Stimulated activated CD8-positive, alpha-beta memory T cell treated with anti-CD3 and anti-CD28 coated beads, Interleukin-4, amount 100 ng/mL, for 1 hour (primary cell): ENCODE results near the gene COBLL1.
"Not testable (repeated sequence)": the region's sequence is repeated elsewhere in the genome, so short reads cannot be mapped to it uniquely, and the experiment has no call there.

ENCODE experiments used
- DNase-seq, 2 donors: peaks; one replicate each; pipeline ENCODE4 v3.0.0-alpha.2; 2020; ENCODE audit warnings: low read depth in 2 of 2, low spot score in 1 of 2

Gene COBLL1

DNA sequence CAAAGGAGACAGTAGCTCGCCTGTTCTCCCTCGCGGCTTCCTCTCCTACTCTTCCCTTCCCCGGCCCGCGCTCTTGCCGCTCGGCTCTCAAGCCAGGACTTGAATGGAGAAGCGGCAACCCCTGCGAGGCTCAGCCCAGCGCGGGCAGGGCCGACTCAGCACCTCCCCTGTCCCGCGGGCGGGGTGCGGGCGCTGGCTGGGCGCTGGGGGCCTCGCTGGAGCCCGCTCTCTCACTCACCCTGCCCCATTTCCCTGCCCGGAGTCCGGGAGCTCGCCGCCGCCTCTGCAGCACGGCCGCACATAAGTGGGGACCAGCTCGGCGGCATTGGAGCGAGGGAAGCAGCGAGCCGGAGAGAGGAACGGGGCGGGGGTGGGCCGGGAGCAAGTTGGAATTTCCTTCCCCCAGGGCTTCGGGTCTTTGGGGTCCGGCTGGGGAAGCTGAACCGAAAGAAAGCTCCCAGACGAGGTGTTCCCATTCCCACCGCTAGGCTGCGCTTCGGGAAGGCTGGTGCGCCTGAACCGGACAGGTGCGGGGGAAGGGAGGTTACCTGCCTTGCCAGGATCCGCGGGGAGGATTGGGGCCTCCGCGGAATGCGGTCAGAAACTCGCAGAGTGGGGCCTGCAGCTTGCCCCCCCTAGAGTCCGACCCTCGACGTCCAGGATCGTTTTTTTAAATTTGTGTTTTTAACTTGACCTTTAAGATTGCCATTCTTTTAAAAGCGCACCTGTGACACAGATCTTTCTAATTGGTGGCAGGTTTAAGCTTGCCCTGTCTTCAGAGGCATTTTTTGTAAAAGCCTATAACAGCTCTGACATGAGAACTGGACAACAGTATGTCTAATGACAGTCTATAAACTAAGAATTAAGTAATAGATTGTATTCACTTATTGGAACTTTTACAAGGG lies at the start of gene COBLL1:
COBLL1 (minus strand) TSS at position 105 of the 905 bp plus-strand sequence. CDS start 627 bp downstream, outside the sequence.
- DNase-seq, result no peak

DNA sequence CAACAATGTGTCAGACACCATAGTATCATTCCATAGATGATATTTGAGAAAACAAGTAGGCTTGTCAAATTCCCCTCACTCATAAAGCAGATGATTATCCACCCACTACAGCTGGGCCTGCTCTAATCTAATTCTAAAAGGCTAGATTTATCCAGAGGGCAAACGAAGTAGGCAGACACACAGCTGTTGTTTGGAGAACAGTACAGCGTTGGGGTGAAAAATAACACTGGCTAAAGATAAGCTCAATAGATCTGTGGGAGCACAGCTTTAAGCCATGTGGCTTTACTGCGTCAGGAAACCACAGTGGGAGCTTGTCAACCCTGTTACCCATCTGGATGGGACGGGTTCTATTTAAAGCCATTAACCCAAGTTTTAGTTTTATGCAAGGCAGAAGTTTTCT lies 48.9 kb upstream of the COBLL1 start:
- no peak for DNase-seq

DNA sequence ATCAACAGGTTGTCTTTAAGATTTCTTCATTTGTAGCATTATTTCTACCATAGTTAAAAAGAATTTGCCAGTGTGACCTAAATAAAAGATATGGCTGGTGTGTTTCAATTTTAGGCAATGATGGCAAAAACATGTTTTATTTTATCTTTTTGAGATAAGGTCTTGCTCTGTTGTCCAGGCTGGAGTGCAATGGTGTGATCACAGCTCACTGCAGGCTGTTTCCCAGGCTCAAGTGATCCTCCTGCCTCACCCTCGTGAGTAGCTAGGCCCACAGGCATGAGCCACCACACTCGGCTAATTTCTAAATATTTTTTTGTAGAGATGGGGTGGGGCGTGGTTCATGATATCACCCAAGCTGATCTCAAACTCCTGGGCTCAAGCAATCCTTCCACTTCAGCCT lies 47.0 kb upstream of the COBLL1 start:
- DNase-seq, result no peak

- DNase-seq, result no peak
Measured at GRCh38 chr2:164887434-164888144, 46.0 kb upstream of the COBLL1 start.

GRCh38 chr2:164882276-164882675 lies 40.7 kb upstream of the COBLL1 start:
- DNase-seq, result no peak

- no peak for DNase-seq
Measured at GRCh38 chr2:164881524-164881923, 39.9 kb upstream of the COBLL1 start.

DNA sequence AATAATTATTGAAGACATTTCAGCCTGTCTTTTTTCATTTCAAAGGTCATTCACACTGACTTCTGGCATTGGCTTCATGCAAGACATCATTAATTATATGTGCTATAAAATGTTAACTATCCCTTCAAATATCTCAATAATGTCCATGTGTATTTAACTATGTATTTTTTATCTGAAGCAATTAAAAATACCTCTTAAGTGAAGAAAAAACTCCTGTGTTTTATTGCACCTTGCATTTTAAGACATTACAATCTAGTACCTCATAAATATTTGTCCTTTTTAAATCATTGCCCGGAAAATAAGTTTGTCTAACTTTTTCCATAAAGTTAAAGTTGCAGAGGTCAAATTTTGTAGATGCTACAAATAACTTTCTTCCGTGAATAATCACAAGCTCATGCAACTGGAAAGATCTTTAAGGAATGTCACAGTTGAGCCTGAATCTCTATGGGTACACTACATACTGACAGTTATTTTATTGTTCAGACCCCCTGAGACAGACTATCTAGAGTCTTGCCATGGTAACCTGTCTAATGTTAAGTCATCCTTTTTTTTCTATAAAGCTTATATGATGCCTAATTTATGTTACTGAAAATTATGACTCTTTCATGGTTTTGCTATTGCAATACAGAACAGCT lies 38.4 kb upstream of the COBLL1 start:
- no peak for DNase-seq

DNA sequence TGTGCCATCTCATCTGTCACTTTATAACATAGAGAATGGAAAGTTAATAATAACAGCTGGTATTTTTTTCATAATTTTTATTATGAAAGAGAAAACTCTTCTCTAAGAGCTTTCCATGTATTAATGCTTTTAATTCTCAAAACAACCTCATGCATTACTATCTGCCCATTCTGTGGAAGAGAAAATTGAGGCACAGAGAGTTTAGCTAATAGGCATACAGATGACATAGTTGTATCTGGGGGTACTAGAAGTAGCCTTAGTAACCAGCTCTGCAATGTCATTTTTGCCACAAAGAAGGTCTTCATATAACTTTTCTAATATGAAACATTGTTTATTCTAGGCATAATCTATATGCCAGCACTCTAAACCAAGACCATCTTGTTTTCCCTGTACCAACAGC lies 36.3 kb upstream of the COBLL1 start:
- DNase-seq, result no peak

GRCh38 chr2:164877169-164877568 lies 35.5 kb upstream of the COBLL1 start:
- no peak for DNase-seq

- DNase-seq, result no peak
Measured at GRCh38 chr2:164875334-164876205, 33.9 kb upstream of the COBLL1 start.

DNA sequence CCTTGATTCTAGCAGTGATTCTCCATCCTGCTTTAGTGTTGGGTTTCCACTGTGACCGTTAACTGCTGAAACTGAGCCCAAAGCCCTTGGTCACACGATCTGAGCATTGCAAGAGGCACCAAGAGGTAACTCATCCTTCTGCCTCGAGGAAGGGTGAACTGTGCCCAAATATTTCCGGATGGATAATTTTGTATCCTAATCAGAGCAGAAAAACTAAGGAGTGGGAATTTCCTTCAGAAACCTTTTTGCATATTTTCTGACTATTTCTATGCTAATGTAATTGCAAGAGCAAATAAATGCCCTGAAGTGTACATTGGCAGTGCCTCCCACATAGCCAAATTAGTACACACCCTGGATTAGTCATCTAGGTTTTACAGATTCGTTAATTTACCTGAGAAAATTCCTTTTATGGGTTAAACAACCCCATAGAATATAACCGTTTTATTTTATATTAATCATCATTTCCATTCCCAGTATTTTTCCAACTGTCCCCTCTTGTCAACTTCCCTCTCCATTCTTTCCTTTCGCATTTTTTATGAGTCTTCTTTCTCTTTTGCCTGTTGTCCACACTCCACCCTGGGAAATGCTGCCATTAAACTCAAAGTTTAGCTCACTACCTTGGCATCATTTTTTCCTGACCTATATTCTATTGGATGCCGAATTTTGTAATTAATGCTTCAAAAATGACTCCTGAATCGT lies 31.7 kb upstream of the COBLL1 start:
- DNase-seq, result no peak

DNA sequence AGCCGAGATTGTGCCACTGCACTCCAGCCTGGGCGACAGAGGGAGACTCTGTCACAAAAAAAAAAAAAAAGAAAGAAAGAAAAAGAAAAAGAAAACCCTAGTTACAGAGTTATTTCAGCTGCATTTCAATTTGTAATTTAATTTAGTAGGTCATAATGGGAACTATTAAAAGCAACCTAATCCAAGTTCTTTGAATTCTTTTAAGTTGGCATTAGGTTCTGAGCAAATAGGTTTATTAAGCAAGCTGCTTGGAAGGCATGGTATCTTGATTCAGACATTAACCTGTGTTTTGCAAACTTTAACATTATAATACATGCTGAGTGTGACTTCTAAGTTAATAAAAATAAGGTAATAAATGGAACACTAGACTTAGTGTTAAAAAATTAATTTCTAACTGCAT lies 29.8 kb upstream of the COBLL1 start:
- no peak for DNase-seq

DNA sequence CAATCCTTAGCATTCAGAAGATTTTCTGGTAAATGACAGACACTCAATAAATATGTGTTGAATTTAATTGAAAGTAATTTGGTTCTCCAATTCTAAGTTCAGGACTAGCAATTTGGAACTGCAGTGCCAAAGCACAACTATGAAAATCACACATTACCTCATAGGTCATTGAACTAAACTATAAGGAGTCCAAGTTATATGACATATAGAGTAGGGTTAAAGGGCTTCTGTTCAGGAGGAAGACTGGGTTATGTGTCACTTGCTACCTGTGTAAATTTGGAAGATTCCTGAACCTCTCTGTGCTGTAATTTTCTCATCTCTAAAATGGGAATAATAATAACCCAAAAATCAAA lies 27.8 kb upstream of the COBLL1 start:
- no peak for DNase-seq

DNA sequence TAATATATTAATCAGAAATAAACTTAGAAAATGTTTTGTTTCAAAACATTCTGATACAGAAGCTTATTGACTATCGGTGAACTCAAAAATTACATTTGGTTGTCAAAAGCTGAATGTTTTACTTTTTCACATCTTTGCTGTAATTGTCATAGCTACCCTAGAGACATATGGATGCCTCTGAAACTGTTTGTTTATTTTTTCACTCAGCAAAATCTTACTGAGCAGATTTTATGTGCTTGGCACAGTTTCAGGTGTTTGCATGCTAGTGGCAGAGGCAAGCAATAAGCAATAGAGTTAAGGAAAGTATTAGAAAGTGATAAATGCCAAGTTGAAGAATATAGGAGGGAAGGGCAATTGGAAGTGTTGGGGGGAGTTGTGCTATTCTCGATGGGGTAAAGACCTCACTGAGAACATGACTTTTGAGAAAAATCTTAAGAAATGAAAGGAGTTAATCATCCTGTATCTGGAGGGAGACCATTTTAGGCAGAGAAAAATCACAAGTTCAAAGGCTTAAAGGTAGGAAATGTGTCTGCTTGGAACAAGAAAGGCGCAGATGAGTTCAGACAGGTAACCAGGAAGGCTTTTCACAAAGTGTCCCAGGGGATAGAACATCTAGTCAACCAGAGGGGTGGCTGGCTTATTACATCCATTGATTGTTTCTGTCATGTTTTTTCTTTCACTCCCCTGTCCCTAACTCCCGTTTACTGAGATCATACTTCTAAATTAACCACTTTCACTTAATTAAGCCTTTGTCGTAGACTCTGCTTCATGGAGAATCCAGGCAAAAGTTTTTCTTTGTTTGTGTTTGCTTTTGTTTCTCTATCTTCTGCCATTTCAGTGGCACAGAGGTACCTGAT lies 27.2 kb upstream of the COBLL1 start:
- no peak for DNase-seq

GRCh38 chr2:164867779-164868397 lies 26.3 kb upstream of the COBLL1 start:
- no peak for DNase-seq

GRCh38 chr2:164866381-164866780 lies 24.8 kb upstream of the COBLL1 start:
- DNase-seq, result not testable (repeated sequence)

DNA sequence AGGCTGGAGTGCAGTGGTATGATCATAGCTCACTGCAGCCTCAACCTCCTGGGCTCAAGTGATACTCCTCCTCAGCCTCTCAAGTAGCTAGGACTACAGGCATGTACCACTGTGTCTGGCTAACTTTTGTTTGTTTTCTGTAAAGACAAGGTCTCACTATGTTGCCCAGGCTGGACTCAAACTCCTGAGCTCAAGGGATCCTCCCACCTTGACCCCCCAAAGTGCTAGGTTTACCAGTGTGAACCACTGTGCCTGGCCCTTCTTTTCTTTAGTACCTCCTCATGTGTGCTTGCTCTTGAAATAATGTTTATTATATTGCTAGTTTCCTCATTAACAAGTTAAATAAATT lies 19.0 kb upstream of the COBLL1 start:
- DNase-seq, result no peak

- DNase-seq, result not testable (repeated sequence)
Measured at GRCh38 chr2:164859906-164860693, 18.5 kb upstream of the COBLL1 start.
